Epithelial cell of esophagus (primary cell): ENCODE measurements around the gene UBAC2.

Experiments used
- DNase-seq: peaks from one replicate; pipeline ENCODE4 v3.0.0; 2010; ENCODE audit warnings: low read depth
- H3K4me3 ChIP-seq: 2 replicates; pipeline ENCODE4 v1.5.1; 2011; ENCODE audit warnings: mild to moderate bottlenecking, low read length, control low read depth
- TF ChIP-seq, protein P1 (sequence below): IDR thresholded peaks from 2 replicates; pipeline ENCODE4 v1.5.1; 2011; ENCODE audit warnings: low read depth, mild to moderate bottlenecking, low read length, control low read depth, inconsistent platforms; ENCODE audit not compliant: insufficient read depth; ENCODE audit errors: missing control alignments

The UBAC2 gene

DNA sequence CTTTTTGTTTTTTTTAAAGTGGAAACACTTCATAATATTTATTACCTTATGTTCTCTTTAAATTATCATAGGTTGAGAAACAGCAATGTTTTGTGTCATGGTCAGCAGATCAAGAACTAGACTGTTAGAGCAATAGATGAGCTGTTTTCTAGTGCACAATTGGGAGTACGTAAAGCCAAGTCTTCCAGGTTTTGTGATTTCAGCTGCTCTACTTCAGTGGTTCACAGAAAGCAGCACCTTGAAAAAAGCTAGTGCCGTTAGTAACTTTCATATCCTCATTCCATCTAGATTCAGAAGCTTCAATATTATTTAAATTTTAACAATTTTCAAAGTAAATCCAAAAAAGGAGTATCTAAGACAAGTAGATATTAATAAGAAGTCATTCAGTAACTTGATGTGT is 55.6 kb downstream of the UBAC2 start:
- no peak overlapping the region for H3K4me3 ChIP-seq
- no peak for DNase-seq
- TF ChIP-seq, protein P1, sequence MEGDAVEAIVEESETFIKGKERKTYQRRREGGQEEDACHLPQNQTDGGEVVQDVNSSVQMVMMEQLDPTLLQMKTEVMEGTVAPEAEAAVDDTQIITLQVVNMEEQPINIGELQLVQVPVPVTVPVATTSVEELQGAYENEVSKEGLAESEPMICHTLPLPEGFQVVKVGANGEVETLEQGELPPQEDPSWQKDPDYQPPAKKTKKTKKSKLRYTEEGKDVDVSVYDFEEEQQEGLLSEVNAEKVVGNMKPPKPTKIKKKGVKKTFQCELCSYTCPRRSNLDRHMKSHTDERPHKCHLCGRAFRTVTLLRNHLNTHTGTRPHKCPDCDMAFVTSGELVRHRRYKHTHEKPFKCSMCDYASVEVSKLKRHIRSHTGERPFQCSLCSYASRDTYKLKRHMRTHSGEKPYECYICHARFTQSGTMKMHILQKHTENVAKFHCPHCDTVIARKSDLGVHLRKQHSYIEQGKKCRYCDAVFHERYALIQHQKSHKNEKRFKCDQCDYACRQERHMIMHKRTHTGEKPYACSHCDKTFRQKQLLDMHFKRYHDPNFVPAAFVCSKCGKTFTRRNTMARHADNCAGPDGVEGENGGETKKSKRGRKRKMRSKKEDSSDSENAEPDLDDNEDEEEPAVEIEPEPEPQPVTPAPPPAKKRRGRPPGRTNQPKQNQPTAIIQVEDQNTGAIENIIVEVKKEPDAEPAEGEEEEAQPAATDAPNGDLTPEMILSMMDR: no peak

GRCh38 chr13:99256709-99257108 is 56.1 kb downstream of the UBAC2 start:
- TF ChIP-seq, protein P1: no peak
- H3K4me3 ChIP-seq: no peak overlapping the region
- DNase-seq: no peak

DNA sequence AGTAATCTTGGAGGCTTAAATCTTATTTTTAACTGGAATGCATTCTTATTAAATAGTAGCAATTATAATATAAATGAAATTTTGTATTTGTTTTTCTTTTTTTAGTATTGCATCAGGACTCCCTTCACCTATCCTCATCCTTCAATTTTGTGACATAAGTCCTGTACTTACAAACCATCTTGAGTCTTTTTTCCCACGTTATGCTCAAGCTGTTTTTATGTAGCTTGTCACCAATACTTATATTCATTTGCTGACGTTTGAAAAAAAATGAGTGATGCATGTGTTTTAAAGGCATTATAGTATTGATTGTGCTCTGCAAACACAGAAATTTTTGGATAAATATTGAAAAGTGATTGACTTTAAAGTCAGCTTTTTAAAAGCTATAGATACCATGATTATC is 56.6 kb downstream of the UBAC2 start:
- TF ChIP-seq, protein P1: no peak
- H3K4me3 ChIP-seq: no peak overlapping the region
- DNase-seq: no peak

- DNase-seq: no peak
- TF ChIP-seq, protein P1: no peak
- H3K4me3 ChIP-seq: no peak within 1 kb of the TSS
Observed at GRCh38 chr13:99258210-99258860, 57.7 kb downstream of the UBAC2 start, which contains the start of gene GPR18. Gene GPR18 (minus strand): TSS chr13:99258379. CDS start chr13:99255872, 2,507 bp downstream.

DNA sequence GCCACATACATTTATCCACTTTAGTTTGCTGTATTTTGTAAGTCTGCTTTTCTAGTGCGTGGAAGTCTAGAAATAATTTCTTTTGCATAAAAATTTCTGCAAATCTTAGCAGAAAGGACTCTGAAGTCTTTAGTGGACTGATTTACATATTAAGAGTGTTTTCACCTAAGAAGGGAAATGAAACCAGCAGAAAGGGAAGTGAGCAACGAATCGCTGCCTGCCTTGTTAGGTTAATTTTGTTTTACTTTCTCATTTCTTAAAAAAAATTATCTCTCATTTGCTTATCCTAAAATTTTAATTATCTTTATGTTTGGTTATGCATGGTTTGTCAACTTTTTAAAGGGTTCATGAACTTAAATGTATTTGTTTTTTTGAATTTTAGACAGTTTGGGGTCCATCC is 58.3 kb downstream of the UBAC2 start:
- TF ChIP-seq, protein P1: no peak
- no peak for DNase-seq
- H3K4me3 ChIP-seq: no peak overlapping the region

- TF ChIP-seq, protein P1: no peak
- no peak overlapping the region for H3K4me3 ChIP-seq
- no peak for DNase-seq
Observed at GRCh38 chr13:99260216-99260615, 59.6 kb downstream of the UBAC2 start.

DNA sequence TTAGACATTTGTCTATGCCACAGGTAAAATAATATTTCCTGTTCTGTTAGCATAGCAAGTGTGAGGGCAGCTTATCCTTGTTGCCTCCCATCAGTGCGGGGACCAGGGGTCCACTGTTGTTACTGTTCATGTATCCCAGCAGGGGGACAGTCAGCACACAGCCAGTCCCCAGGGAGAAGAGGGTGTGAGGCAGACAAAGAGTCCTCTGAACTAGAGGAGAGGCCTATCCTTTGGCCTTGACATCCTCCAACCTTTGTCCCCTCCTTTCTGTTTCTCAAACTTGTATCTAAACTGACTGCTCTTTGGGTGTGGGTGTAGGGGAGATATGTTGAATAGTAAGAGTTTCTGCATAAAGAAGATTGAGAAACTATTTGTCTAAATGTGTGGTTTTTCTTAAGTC is 60.4 kb downstream of the UBAC2 start:
- TF ChIP-seq, protein P1: no peak
- H3K4me3 ChIP-seq: no peak overlapping the region
- no peak for DNase-seq
